HuH-7.5 (cell line): ENCODE results near the gene FGF11.
A peak's percentile ranks its signal among the peaks of the same experiment; 100 is the strongest.
"Not testable (repeated sequence)": the region's sequence is repeated elsewhere in the genome, so short reads cannot be mapped to it uniquely, and the experiment has no call there.

ENCODE experiments used
- DNase-seq: peaks from one replicate; pipeline ENCODE4 v3.0.0; 2011; ENCODE audit warnings: low spot score

Gene FGF11

DNA sequence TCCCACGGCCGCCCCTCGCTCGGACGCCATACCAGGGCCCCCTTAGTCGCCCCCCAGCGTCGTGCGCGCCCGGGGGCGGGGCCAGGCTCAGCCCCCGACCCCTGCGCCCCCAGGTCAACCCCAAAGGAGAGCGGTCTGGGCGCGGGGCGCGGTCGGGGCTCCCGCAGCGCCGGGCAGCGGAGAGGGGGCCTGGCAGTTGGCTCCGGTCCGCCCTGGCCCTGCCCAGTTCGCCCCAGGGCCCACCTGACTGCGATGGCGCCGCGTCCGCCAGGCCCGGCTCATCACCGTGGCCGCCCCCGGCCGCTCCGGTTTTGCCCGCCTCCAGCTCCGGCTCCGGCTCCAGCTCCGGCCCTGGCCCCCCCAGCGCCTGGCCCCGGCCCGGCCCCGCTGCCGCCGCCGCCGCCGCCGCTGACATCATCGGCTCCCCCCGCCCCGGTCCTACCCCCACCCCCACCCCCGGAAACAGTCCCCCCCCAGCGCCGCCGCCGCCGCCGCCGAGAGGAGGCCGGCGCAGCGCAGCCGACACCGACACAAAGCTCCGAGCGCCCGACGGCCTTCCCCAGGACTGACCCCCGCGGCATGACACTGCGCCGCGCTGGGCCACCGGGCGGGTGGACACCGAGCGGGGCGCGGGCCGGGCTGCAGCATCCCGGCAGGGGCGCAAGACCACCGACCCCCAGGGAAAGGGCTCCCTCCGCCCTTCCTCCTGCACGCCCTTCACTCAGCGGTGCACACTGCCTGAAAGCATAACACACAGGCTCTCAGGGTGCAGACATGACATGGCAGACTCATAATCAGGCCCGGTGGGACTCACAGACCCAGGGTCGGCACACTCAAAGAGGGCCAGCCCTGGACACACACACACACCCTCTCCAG lies 40.1 kb downstream of the FGF11 start, which contains the start of gene ZBTB4:
TSS of gene ZBTB4 (minus strand) at position 419 of the 876 bp plus-strand sequence. CDS start 12,830 bp downstream, outside the sequence.
- DNase-seq: peak; percentile 63

DNA sequence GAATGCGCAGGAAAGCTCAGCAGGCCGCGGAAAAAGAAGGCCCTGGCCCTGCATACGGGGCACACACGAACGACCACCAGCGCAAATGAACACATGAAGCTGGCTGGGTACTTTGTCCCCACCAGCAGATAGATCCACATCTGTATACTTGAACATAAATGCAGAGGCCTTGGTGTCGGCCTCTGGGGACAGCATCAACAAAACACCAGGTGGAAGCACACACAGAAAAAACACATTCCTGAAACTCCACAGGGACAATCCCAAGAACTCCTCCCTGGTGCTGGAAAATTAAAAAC lies 40.7 kb downstream of the FGF11 start:
- DNase-seq: no peak

DNA sequence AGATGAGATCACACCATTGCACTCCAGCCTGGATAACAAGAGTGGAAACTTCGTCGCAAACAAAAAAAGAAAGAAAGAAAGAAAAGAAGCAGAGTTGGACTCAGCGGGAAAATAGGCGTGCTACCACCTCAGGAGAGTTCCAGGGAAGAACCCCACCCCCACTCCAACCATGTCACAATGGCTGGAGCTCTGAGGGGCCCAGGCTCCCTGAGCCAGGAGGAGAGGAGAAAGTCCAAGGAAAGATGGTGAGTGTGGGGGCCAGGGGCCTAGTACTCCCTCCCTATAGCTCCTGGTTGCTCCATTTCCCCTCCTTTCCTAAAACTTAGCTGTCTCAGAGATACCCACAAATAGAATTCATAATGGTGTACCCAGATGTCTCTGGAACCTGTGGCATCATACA lies 42.0 kb downstream of the FGF11 start, which contains the start of gene SLC35G6:
TSS of gene SLC35G6 (plus strand) at position 172 of the 400 bp plus-strand sequence. CDS start at position 243, 71 bp downstream.
- not testable (repeated sequence) for DNase-seq

DNA sequence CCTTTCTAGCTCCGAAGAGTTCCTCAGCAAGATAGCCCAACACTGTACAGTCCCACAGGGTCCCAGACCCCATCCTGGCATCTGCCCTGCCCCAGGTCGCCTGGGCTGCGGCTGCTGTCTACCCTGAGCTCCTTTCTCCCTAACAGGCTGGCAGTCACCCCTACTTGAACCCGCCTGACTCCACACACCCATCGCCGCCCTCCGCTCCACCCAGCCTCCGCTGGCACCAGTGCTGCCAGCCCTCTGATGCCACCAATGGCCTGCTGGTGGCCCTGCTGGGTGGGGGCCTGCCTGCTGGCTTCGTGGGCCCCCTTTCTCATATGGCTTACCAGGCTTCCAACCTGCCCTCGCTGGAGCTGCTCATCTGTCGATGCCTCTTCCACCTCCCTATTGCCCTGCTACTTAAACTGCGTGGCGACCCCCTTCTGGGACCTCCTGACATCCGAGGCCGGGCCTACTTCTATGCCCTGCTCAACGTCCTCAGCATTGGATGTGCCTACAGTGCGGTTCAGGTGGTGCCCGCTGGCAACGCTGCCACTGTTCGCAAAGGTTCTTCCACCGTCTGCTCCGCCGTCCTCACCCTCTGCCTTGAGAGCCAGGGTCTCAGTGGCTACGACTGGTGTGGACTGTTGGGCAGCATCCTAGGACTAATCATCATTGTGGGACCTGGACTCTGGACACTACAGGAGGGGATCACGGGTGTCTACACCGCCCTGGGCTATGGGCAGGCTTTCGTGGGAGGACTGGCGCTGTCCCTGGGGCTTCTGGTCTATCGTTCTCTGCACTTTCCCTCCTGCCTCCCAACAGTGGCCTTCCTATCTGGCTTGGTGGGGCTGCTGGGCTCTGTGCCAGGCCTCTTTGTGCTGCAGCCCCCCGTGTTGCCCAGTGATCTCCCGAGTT lies 42.8 kb downstream of the FGF11 start:
- not testable (repeated sequence) for DNase-seq

DNA sequence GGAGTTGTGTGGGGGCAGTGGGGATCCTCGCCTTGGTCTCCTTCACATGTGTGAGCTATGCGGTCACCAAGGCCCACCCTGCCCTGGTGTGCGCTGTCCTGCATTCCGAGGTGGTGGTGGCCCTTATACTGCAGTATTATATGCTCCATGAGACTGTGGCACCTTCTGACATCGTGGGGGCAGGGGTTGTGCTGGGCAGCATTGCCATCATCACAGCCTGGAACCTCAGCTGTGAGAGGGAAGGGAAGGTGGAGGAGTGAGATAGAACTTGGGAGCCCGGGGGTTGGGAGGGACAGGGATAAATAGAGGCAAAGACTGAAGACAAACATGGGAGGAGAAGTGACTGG lies 43.4 kb downstream of the FGF11 start:
- not testable (repeated sequence) for DNase-seq

DNA sequence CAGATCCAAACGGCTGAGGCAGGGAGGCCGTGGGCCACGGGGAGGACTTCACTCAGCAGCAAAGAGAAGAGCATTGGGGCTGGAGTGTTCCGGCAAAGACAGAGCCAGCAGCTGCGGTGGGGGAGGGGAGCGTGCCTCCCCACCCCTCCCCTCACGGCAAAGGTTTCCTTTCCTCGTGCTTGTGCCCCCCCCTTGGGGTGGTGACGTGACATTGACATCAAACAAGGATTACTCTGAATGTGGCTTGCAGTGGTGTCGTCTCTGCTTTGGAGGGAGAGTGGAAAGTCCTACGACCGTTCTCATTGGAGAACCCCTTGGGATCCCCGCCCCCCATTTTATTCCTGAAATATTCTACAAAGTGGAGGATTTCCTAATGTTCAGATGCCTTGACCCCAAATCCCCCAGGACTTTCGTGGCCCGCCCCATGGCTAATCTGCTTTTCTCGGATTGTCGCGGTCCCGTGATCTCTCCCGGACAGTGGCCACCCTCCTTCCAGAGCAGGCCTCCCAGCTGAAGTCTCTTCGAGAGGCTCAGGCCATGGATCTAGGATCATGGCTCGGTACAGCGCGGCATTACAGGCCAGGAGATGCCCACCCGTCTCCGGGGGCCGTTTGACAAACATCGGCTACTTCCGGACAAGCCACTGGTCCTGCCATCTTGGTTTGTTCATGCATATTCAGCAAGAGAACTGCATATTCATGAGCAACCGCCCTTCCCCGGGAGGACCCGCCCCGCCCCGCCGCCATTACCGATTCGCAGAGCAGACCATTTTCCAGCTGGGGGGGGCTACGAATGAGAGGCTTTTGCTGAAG lies 44.1 kb downstream of the FGF11 start:
- DNase-seq: peak; percentile 83

DNA sequence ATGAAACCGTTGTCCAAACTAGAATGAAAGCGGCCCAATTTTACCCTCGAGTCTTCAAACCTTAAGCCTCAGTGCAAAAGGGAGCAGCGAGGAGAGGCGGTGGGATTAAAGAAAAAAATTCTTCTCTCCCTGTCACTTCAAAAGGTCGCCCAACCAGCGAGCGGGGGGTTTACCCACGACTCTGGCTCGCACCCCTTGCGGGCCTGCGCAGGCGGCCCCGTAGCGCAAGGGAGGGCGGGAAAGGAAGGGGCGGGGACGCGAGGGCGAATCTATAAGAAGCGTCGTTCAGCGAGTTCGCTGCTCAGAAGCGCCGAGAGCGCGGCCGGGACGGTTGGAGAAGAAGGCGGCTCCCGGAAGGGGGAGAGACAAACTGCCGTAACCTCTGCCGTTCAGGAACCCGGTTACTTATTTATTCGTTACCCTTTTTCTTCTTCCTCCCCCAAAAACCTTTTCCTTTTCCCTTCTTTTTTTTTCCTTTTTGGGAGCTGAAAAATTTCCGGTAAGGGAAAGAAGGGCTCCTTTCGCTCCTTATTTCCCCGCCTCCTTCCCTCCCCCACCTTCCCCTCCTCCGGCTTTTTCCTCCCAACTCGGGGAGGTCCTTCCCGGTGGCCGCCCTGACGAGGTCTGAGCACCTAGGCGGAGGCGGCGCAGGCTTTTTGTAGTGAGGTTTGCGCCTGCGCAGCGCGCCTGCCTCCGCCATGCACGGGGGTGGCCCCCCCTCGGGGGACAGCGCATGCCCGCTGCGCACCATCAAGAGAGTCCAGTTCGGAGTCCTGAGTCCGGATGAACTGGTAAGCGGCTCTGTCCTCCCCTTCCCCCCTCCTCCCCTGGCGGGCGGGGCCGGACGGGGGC lies 45.0 kb downstream of the FGF11 start, which contains the start of gene POLR2A:
TSS of gene POLR2A (plus strand) at position 300 of the 852 bp plus-strand sequence.
- peak; percentile 94 for DNase-seq

DNA sequence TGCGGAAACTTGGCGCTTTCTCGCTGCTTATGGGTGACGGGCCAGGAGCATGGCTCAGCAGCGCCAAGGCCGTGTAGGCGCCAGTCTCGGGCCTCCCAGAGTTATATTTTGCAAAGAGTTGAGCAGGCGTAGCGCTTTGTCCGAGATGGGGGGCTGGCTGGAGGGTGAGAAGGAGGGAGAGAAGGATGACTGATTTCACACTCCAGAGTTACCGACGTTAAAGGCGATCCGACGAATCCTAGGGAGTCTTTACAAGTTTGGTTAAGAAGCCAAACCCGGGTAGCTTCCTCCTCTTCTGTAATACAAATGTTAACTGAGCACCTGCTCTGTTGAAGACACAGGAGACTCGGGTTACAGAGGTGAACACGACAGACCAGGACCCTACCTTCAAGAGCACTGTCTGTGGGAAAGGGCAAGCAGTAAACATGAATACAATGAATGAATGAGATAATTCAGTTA lies 45.6 kb downstream of the FGF11 start:
- no peak for DNase-seq

DNA sequence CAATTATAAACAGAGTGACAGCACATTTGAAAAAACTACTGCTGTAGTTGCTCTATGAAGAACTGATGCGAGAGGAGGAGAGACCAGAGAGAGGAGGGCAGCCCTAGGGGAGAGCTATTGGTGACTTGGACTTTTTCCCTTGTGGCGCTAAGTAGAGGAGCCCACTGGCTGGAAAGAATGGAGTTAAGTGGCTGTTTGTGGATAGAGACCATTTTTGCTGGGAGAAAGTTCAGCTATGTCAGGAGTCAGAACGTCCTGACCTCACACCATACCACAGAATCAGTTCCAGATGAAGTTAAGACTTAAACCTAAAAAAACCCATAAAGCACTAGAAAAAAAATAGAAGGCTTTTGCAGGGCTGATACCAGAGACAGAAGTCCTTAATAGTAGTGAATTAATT lies 46.9 kb downstream of the FGF11 start:
- DNase-seq: no peak

DNA sequence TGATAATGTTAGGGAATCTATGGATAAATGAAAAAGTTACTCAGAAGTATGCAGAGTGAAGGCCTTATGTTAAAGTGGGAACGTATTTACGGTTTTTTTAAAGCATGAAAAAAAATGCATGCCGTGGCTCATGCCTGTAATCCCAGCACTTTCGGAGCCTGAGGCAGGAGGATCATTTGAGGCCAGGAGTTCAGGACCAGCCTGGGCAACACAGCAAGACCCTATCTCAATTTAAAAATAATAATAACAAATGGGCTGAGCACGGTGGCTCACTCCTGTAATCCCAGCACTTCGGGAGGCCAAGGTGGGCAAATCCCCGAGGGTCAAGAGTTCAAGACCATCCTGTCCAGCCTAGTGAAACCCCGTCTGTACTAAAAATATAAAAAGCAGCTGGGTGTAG lies 50.8 kb downstream of the FGF11 start:
- no peak for DNase-seq

DNA sequence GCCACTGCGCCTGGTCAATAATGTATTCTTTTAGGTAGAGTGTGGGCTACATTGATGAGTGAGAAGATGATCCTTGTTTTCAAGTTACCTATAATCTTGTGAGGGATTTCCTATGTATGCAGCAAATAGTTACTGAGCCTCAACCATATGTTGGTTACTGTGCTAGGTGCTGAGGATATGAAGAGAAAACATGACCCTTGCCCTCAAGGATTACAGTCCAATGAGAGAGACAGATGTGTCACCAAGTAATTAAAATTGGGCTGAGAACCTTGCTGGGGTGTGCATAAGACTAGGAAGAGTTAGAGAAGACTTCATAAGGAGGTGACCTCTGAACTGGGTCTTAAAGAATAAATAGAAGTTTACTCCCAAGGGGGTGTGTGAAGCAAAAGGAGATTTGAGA lies 52.3 kb downstream of the FGF11 start:
- DNase-seq: no peak

DNA sequence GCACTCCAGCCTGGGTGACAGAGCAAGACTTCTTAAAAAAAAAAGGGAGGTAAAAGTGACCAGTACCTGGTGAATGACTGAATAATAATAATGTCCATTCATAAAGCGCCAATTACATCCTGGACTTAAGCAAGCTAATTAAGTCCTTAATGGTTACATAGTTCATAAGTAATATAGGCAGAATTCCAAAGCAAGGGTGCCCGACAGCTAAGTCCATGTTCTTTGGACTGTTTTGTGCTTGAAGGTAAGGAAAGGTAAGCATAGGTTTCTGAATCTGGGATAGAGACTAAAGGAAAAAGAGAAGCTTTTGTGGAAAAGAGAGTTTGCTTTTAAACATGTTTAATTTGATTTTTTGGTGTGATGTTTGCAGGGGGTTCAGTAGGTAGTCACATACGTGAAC lies 54.6 kb downstream of the FGF11 start:
- no peak for DNase-seq
